Hepatocyte (in vitro differentiated cells): ENCODE data around the gene RRP9.

Experiments used
- CTCF ChIP-seq: fragments of 200-600 bp; sonication (generic); IDR thresholded peaks from 2 replicates; pipeline ENCODE4 v1.5.1; 2016; ENCODE audit warnings: antibody characterized with exemption, mild to moderate bottlenecking; ENCODE audit not compliant: poor library complexity
- EZH2 ChIP-seq: fragments of 200-600 bp; sonication (generic); IDR thresholded peaks from 2 replicates; pipeline ENCODE4 v1.6.1; 2016; ENCODE audit warnings: antibody characterized with exemption, mild to moderate bottlenecking, borderline replicate concordance

DNA sequence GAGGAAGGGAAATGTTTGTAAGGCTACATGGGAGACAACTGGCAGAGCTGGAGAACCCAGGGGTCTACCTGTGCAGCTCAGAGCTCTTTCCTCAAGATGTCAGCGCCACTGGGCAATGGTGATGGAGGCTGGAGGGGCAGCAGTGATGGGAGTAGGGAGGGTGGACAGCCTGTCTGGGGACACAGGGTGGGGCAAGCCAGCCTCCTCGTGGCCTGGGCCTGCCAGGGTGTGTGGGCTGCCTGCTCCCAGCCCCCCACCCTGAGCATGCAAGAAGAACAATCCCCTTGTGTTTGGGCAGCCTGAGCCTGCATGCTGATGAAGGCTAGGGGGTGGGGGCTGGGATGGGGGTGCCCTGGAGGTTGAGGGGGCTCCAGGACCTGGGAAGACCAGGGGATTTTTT, 24.3 kb upstream of the RRP9 start:
- no peak for TF ChIP-seq CTCF
- no peak for TF ChIP-seq EZH2
